HG03066 (cell line): ENCODE data around the gene DNAJB8.
A peak's percentile ranks its signal among the peaks of the same experiment; 100 is the strongest.

Experiments used
- ATAC-seq: cut with Tn5 transposase; IDR thresholded peaks from one replicate; pipeline ENCODE4 v1.9.1; 2021; ENCODE audit warnings: low read depth; ENCODE audit not compliant: unreplicated experiment

Gene DNAJB8

DNA sequence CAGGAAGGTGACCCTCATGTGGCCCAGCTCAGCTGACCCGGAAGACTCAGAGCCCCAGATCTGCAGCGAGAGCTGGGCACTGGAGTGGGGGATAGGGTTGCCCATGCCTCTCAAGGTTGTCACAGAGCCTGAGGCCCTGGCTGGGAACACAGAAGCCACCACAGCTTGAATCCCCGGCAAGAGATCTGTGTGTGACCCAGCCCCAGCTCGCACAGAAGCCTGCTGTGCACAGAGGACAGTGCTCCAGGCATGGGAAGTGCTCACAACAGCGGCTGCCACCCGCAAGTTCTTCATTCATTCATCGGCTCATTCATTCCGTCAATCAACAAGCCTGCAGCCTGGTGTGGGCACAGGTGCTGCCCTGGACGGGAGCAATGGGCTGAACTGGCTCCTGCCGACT lies 36.4 kb downstream of the DNAJB8 start:
- ATAC-seq, result no peak

DNA sequence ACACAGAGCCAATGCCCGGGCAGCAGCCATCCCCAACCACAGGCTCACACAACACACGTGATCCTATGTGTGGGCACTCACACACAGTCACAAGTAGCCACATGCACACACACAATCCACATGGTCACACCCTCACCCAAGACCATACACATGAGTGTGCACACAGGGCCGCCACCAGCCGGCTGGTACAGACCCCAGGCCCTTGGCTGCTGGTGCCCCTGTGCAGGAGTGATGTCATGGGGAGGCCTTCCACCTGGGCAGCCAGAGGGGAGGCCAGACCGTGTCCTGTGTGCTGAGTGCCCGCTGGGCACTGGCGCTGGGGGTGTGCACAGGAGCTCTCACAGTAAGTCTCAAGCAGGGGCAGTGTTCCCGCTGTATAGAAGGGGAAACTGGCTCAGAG lies 36.9 kb downstream of the DNAJB8 start:
- no peak for ATAC-seq

DNA sequence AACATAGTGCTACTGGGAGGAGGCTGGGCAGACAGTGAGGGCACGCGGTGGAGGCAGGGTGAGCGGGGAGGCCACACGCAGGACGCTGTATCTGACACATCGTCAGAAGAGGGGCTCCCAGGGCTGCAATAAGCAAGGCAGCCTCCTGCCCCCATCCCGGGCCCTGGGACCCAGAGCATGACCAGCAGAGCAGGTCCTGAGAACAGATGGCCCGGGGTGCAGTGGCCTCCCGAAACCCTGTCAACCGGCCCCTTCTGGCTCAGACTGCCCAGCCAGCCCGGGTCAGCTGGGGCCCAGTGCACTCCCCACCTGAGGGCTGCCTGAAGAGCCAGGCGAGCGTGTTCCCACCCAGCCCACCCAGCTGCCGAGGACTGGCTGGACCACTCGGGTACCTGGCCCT lies 37.4 kb downstream of the DNAJB8 start:
- ATAC-seq, result no peak

DNA sequence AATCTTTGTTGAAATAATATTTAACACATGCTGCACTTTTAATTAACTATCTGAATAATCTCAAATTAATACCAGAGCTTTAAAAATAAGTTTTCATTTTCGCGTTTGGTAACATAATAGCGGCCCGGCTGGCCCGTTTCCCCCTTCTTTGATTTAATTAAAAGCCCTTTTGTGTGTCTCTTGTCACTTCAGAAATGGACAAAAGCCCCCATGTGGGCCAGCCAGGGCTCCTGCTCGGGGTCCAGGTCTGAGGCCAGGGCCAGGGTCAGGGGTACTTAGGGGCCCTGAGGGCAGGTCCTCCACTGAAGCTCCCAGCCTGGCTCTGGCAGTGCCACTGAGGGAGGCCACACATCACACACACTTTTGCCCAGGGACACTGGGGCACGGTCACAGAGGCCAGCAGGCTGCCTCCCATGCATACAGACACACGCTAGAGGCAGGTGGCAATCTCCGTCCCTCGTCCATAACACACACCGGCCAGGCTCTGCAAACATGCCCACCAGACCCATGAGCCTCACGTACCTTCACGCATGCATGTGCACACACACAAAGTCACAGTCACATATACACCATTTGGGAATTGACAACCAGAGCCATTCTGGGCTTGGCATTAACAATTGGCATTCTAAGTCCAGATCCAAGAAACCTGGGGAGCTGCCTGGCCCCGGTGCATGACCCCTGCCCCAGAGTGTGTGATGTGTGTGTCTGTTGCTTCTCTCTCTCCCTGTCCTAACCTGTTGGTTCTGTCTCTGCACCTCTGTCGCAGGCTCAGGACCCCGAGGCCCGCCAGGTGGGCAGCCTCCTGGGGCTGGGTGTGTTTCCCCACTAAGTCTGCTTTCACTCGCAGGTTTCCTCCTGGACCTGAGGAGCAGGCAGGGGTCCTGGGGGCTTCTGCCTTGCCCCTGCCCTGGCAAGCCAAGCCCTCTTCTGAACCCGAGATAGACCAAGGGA lies 38.5 kb downstream of the DNAJB8 start:
- ATAC-seq, result no peak

DNA sequence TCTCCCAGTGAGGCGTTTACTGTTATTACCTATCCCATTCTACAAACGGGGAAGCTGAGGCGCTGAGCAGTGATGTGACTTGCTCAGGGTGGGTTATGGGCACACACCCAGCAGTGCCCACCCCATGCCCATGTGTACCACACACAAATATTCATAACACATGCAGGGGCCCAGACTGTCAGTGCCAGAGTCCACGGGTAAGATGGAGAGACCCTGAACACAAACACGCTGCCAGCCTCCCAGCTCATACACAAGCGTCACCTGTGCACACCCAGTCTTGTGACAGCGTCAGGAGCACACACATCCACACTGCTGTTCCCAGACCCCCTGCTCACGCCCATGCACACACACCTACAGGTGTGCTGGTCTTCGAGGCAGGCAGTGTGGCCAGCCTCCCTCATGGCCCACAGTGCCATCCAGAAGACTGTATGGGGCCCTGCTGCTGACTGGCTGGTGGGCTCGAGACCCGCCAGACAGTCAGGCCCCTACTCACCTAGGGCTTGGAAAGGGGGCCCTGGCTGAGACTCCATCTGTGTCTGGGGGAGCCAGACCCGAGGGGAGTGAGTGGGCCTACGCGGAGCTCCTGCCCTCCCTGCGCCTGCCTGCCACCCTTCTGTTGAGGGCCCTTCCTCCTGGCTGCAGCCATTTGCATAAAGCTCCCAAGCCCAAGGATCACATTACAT lies 39.4 kb downstream of the DNAJB8 start:
- no peak for ATAC-seq

DNA sequence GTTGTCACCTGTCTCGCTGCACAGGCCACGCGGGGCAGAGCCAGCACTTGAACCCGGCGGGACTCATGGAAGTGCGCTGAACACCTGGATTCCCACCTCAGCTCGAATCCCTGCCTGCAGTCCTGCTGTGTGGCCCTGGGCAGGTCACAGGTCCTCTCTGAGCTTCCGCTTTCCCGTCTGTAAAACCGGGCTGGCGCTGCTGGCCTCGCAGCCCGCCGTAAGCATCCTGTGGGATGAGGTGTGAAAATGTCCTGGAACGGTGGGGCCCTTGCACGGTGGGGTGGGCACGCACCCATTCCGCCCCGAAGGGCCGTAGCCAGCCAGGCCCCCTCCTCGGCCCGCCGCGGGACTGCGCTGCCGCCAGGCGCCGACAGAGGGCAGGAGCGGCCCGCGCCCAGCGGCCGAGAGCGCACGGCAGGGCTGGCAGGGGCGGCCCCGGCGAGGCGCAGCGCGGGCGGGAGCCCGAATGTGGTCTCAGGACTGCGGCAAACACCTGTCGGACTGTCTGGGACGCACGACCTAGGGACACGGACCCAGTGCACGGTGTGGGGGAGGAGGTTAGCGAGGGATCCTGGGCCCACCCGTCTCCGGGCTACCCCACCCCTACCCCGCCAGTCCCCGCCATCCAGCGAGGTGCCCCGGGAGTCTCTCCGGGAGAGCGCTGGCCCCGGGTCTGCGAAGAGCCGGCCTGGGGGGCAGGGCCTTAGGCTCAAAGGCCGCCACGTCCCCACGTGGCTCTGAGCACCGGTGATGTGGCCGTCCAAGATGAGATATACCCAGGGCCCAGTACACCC lies 40.4 kb downstream of the DNAJB8 start:
- peak; percentile 60 for ATAC-seq

DNA sequence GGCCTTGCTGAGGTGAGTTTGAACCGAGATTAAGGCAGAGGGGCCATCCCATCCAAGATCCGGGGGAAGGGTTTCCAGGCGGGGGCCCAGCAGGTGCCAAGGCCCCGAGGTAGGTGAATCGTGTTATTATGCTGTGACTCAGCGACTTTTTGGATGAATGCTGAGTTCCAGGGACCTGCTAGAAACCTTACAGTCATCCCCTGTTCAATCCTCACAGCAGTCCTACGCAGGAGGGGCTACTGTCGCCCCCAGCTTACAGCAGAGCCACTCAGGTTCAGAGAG lies 40.9 kb downstream of the DNAJB8 start:
- no peak for ATAC-seq

DNA sequence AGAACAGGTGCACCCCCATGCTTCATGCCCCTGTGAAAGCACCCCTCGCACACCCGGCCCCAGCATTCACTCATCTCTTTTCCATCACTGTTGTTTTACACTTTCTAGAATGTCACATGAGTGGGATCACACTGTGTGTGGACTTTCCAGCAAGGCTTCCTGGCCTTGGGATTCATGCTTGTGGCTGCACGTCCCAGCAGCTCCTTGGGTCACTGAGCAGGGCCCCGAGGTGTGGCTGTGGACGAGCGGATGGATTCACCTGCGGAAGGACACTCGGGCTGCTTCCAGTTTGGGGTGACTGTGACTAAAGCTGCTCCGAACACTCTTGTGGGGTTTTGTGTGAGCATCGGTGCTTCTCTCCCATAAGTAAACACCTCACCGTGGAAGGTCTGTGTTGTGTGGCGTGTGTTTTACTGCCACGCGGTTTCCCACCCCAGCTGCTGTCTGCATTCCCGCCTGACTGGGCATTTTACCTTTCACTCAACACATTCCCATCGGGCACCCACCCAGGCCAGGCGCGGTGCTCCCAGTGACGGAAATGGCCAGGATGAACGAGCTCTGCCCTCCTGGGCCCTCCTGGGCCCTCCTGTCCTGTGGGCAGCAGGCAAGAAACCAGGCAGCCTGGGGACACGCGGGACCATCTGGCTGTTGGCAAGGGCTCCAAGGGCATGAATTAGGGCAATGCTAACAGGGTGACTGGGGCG lies 41.4 kb downstream of the DNAJB8 start:
- no peak for ATAC-seq

DNA sequence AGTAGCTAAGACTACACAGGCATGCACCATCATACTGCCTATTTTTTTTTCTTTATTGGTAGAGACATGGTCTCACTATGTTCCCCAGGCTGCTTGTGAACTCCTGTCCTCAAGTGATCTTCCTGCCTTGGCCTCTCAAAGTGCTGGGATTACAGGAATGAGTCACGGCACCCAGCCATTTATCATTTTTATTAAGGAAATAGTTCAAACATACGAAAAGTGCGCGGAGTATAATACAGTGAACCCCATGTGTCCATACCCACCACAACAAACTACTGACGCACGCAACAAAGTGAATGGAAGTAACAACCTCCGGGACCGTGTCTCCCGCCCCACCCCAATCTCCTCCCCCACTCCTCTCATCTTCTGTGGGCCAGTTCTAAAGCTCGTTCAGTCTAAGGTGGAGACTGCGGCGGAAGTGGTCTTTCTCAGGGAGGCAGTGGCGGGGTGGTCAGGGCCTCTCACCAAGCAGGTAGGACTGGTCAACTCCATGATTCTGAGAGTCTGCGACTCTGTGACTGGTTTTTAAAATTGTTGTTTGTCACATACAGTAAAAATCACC lies 42.1 kb downstream of the DNAJB8 start:
- ATAC-seq, result no peak

DNA sequence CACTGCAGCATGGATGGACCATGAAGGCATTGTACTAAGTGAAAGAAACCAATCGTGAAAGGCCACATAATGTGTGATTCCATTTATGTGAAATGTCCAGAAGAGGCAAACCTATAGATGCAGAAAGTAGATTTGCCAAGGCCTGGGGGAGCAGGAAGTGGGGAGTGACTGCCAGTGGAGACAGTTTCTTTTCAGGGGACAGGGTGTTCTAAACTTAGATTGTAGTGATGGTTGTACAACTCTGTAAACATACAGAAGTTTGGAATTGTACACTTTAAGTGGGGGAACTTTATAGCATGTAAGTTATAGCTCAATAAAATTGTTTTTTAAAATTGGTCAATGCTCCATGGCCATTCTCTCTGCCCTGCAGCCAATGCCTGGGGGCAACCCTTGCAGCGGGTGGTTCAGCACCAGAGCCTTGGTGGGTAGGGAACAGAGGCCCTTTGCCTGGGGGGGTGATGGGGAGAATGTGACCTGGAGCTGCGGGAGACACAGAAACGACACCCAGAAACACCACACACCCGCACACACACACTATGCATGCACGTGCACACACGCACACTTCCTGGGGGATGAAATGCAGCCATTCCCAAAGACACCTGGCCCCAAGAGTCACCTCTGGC lies 43.1 kb downstream of the DNAJB8 start:
- no peak for ATAC-seq

DNA sequence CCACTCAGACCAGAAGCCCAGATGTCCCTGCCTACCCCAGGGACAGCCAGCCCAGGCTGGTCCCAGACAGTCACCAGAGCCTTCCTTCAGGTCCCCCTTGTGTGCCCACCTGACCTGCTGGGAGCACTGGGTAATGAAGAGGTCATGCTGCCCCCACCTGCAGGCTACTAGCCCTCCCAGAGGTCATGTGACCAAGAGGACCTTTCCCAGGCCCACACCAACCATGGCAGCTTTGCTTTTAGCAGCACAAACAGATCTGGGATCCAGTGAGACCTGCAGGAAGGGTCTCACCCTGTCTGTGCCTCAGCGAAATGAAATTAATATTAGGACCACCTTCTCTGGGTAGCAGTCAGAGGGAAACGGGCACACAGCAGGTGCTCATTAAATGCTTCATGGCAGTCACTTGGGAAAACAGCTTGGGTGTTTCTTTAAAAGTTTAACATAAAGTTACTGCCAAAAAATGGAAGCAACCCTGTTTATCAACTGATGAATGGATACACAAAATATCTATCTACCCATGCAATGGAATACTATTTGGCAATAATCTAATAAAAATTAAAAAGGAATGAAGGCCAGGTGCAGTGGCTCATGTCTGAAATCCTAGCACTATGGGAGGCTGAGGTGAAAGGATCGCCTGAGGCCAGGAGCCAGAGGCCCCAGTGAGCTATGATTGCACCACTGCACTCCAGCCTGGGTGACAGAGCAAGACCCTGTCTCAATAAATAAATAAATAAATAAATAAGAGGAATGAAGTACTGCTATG lies 43.7 kb downstream of the DNAJB8 start:
- no peak for ATAC-seq

DNA sequence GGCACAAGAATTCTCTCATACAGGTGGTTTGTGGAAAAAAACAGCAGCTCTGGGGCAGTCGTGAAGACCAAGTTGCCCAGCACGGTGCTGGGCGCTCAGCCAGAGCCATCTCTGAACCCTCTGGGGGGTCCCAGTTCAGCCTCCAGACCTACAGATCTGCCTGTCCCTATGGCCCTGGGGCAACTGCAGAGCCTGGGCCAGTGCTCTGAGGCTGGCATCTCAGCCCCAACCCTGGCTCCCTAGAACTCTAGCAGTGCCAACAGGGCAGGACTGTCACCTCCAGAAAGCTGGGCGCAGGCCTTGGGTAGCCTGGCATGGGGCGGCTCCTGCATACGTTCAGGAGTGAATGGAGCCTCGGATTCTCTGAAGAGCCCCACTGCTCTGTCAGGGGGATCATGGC lies 44.7 kb downstream of the DNAJB8 start:
- ATAC-seq, result no peak

DNA sequence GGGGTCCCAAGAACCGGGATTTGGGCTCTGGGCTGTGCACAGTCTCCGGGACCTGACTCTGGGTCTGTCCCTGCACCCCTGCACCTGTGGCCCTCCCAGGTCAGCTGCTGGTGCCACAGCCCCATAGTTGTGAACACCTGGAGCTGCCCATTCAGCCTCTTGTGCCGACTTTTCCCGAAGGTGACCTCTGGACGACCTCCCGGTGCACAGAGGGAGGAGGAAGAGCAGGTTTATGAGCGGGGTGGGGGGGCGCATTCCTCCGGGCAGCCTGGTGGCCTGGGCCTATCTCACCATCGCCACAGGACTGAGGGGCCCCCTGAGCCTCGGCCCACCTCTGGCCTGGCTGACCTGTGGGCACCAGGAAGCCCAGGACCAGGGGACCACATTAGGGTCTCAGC lies 45.3 kb downstream of the DNAJB8 start:
- no peak for ATAC-seq

DNA sequence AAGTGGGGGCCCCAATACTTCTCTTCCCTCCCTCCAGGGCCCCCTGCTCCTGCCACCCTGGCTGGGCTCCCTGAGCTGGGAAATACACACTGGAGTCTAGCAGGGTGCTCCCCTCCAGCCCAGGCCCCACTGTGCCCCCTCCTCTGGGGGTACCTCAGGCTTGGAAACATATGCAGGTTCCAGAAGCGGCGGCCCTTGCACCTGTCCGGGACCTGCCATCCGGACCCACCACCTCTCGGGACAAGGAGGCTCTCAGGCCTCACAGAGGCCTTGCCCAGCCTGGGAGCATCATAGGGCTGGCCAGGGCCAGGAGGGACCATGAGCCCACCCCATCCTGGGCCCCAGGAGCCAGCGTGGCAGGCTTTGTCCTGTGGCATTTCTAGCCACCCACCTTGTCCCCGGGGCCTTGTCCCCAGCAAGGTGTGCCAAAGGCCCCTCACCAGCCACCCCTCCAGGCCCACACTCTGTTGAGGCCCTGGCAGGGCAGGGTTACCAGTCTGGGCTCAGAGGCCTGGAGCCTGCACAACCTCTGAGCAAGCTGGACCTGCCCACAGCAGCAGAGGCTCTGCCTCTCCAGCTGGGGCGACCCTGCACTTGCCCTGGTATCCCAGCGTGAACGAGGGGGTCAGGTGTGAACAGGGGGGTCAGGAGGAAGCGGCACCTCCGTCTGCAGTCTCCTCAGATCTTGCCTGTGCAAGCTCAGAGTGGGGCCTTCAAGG lies 45.8 kb downstream of the DNAJB8 start:
- ATAC-seq, result no peak

DNA sequence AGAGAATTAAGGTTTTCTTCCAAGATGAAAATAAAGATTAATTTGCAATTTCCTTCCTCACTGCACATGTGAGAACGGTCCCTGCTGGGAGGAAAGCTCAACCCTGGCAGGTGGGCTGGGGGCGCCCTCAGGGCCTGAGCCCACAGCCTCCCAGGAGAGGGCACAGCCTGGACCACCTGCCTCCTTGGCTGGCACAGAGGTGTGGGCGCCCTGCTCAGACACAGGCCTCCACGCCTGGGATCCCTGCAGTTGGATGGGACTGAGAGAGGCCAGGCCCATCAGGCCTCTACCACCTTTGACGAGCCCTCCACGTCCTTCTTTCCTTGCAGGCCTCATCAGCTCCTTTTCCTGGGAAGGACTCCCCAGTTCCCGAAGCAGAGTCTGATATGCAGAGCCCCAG lies 46.4 kb downstream of the DNAJB8 start:
- no peak for ATAC-seq

DNA sequence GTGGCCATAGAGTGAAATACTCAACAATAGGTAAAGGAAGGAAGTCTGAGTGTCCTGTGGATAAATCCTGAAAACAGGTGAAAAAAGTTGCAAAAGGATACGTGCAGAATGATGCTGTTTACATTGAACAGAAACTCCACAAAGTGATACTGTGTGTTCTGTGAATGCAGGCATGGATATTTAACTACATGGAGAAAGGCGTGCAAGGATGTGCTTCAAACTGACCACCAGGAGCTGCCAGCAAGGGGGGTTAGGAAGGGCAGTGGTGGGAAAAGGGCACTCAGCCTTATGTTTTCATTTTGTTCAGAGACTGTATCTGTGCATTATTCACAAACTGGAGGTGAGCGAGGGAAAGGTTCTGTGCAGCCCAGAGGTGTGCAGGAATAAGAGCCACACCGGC lies 47.4 kb downstream of the DNAJB8 start:
- ATAC-seq, result no peak

DNA sequence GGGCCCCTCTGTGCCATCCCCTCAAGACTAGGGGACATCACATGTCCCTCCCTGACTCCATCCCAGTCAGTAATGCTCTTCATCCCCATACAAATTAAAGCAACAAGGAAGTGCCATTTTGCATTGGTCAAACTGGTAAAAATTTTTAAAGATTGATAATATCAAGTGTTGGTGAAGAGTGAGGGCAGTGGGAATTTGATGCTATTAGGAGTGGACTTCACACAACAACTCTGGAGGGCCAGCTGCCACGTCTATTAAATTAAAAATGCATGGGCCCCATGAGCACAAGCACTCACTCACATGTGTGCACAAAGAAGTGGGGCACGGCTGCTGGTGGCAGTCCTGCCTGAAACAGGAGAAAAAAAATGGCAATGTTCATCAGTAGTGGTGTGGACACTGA lies 47.8 kb downstream of the DNAJB8 start:
- ATAC-seq, result no peak

DNA sequence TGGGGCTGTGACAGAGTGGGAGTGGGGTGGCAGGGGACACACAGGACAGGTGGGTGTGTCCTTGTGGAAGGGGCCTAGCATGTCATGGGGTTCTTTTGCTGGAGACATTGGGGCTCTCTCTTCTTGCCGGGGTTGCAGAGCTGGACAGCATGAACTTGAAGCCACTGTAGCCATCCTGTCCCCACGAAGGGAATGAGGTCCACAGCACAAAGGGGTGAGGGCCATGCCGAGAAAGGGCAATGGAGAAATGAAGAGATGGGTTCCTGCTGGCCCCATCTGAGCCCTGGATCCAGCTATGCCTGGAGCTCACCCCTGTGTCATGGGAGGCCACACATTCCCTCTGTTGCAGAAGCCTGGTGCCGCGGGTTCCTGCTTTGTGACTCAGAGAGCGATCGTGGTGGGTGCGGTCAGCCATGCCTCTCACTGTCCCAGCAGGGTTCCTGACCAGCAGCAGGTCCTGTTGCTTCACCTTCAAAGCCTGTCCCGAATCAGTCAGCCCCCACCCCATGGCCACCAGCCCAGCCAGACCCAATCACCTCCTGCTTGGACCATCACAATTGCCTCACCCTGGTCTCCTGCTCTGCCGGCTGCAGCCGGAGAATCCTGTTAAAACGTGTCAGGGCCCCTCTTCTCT lies 50.0 kb downstream of the DNAJB8 start:
- no peak for ATAC-seq
